Spleen (tissue), 11 donors: Measurements from ENCODE around the gene GPD2. TPM values are rescaled to one million over a fixed set of nuclear protein-coding genes. Genes with fewer than 3 reads are reported as not detected.

Experiments
- DNase-seq: peaks from one replicate; pipeline ENCODE4 v3.0.0-alpha.2; 2020
- H3K27ac ChIP-seq, 8 donors: fragments of 200-600 bp; sonication (generic) in 7 of 8; 1 replicate in 4 of 8; 2 replicates in 4 of 8; pipeline versions ENCODE4 v1.5.0 to v1.8.0; 2016 to 2021; ENCODE audit warnings: inconsistent platforms in 4 of 8, mild to moderate bottlenecking in 4 of 8, moderate library complexity in 1 of 8
- H3K27me3 ChIP-seq, 7 donors: fragments of 200-600 bp; sonication (generic) in 6 of 7; replicated peaks in 1 of 7; 1 replicate in 4 of 7; 2 replicates in 3 of 7; pipeline versions ENCODE4 v1.5.0 to v1.8.0; 2016 to 2021; ENCODE audit warnings: inconsistent platforms in 3 of 7, mild to moderate bottlenecking in 1 of 7
- H3K36me3 ChIP-seq, 6 donors: fragments of 200-600 bp; sonication (generic) in 5 of 6; 1 replicate in 4 of 6; 2 replicates in 2 of 6; pipeline versions ENCODE4 v1.5.0 to v1.8.0; 2016 to 2021; ENCODE audit warnings: inconsistent platforms in 2 of 6
- H3K4me1 ChIP-seq, 6 donors: fragments of 200-600 bp; sonication (generic) in 5 of 6; 1 replicate in 3 of 6; 2 replicates in 3 of 6; pipeline versions ENCODE4 v1.5.0 to v1.8.0; 2016 to 2021; ENCODE audit warnings: inconsistent platforms in 3 of 6
- H3K4me3 ChIP-seq, 8 donors: fragments of 200-600 bp; sonication (generic) in 7 of 8; 1 replicate in 4 of 8; 2 replicates in 4 of 8; pipeline versions ENCODE4 v1.5.0 to v1.8.0; 2016 to 2021; ENCODE audit warnings: inconsistent platforms in 4 of 8, mild to moderate bottlenecking in 4 of 8, moderate library complexity in 2 of 8
- H3K9me3 ChIP-seq, 8 donors: fragments of 200-600 bp; sonication (generic) in 7 of 8; 1 replicate in 4 of 8; 2 replicates in 4 of 8; pipeline versions ENCODE4 v1.5.0 to v1.8.0; 2016 to 2021; ENCODE audit warnings: inconsistent platforms in 4 of 8
- POLR2A ChIP-seq, 3 donors: fragments of 450-650 bp; IDR thresholded peaks; one replicate each; pipeline ENCODE4 v1.5.1; 2017; ENCODE audit warnings: antibody characterized with exemption in 3 of 3, mild to moderate bottlenecking in 1 of 3
- POLR2AphosphoS5 ChIP-seq, 3 donors: sonication (generic); formaldehyde crosslinking; IDR thresholded peaks; one replicate each; pipeline ENCODE4 v1.5.1; 2017; ENCODE audit warnings: antibody characterized with exemption in 3 of 3
- WGBS, 5 donors: extraction: QIAGEN DNeasy Blood & Tissue Kit in 3 of 5; methylation state at CpG; one replicate each; pipeline versions ENCODE4 v1.1.5 to v1.1.7; 2013 to 2018; 5-methylcytosine and 5-hydroxymethylcytosine counted together
- intact Hi-C: fragments of 100-400 bp; cut with DNase I; formaldehyde crosslinking; loops from one replicate; pipeline ENCODE4 v1.15.0; 2023; ENCODE audit warnings: low total_unique reads
- polyA plus RNA-seq, 3 donors: library from polyadenylated mRNA; stranded (reverse); fragments of 200-250 nt; gene quantifications; one replicate each; pipeline ENCODE4 v1.2.1, GENCODE V29; 2013
- total RNA-seq, 7 donors: library from RNA; depleted of rRNA in 3 of 7; stranded (reverse); fragments of >200 nt in 3 of 7; fragmentation: NEBNext Ultra II Directional in 4 of 7; extraction: Animal tissue kit (Norgen Biotek cat#: 25700) in 4 of 7; gene quantifications; one replicate each; pipeline versions ENCODE4 v1.1.0 to v1.2.1, GENCODE V29; 2016 to 2021
- TF ChIP-seq, protein P1 (sequence below), 11 experiments: fragments of 200-600 bp in 7 of 11; fragments of 450-650 bp in 4 of 11; sonication (generic) in 4 of 11; IDR thresholded peaks in 8 of 11; conservative IDR thresholded peaks in 3 of 11; 1 replicate in 7 of 11; 2 replicates in 4 of 11; pipeline versions ENCODE4 v1.4.0 to v1.8.0; 2016 to 2021; ENCODE audit warnings: antibody characterized with exemption in 11 of 11, inconsistent platforms in 4 of 11, mild to moderate bottlenecking in 1 of 11
- donor health status: healthy with polysubstance abuse.
- donor health status: DM: no; HTN: no; CAD: no; lungs with moderate emphysema.
- donor health status: DM: no; HTN: no; CAD: no.
- donor health status: Bipolar disorder and iron deficiency.
- donor health status: healthy.
- donor health status: DM: no; HTN: no; CAD: no.
- donor health status: DM: yes; HTN: yes; CAD: no.

The GPD2 gene
- total and polyA plus RNA-seq, 10 donors = 3.5 to 74.9 (median 28.8) TPM

GRCh38 chr2:156483741-156484173 lies 47.6 kb downstream of the GPD2 start:
- Histone ChIP-seq H3K9me3 (no peaks in the 10 kb centered on the region), H3K27me3 (no peaks in the 10 kb centered on the region), H3K36me3 (peaks cover 0 to 29% (median 0%) of the 10 kb centered on the region in 6 donors), H3K27ac (no peak overlapping the region), H3K4me3 (no peak overlapping the region), H3K4me1 (peaks cover 0 to 16% (median 0%) of the 10 kb centered on the region in 6 donors)
- 56 to 65% (median 59%) methylated on average over 3 of the region's 3 CpGs for WGBS, 5 donors
- intact Hi-C loops = no loop called here
- DNase-seq = no peak
- TF ChIP-seq, protein P1, sequence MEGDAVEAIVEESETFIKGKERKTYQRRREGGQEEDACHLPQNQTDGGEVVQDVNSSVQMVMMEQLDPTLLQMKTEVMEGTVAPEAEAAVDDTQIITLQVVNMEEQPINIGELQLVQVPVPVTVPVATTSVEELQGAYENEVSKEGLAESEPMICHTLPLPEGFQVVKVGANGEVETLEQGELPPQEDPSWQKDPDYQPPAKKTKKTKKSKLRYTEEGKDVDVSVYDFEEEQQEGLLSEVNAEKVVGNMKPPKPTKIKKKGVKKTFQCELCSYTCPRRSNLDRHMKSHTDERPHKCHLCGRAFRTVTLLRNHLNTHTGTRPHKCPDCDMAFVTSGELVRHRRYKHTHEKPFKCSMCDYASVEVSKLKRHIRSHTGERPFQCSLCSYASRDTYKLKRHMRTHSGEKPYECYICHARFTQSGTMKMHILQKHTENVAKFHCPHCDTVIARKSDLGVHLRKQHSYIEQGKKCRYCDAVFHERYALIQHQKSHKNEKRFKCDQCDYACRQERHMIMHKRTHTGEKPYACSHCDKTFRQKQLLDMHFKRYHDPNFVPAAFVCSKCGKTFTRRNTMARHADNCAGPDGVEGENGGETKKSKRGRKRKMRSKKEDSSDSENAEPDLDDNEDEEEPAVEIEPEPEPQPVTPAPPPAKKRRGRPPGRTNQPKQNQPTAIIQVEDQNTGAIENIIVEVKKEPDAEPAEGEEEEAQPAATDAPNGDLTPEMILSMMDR (IDR thresholded peaks at IDR 0.05 in 8 of 11, conservative IDR thresholded peaks at IDR 0.05 in 3 of 11) = no peak
- TF ChIP-seq POLR2AphosphoS5 (IDR thresholded peaks at IDR 0.05) = no peak
- no peak for TF ChIP-seq POLR2A (IDR thresholded peaks at IDR 0.05)

- 77 to 84% (median 81%) methylated on average over 4 of the region's 4 CpGs for WGBS, 5 donors
- intact Hi-C loops = no loop called here
- H3K36me3 ChIP-seq = peaks cover 0 to 11% (median 0%) of the 10 kb centered on the region in 6 donors
These were observed 50.0 kb downstream of the GPD2 start for GRCh38 chr2:156486147-156486546.

GRCh38 chr2:156486614-156487013 lies 50.4 kb downstream of the GPD2 start:
- H3K36me3 ChIP-seq = peaks cover 0 to 8% (median 0%) of the 10 kb centered on the region in 6 donors
- DNase-seq = no peak
- no peaks in the 10 kb centered on the region for H3K9me3 ChIP-seq
- intact Hi-C loops = no loop called here
- TF ChIP-seq, protein P1 (IDR thresholded peaks at IDR 0.05 in 8 of 11, conservative IDR thresholded peaks at IDR 0.05 in 3 of 11) = no peak
- TF ChIP-seq POLR2AphosphoS5 (IDR thresholded peaks at IDR 0.05) = no peak
- TF ChIP-seq POLR2A (IDR thresholded peaks at IDR 0.05) = no peak
- peaks cover 0 to 28% (median 3%) of the 10 kb centered on the region in 6 donors for H3K4me1 ChIP-seq
- H3K4me3 ChIP-seq = no peak overlapping the region
- no peaks in the 10 kb centered on the region for H3K27me3 ChIP-seq
- no peak overlapping the region for H3K27ac ChIP-seq
- 96 to 98% (median 98%) methylated on average over 2 of the region's 2 CpGs for WGBS, 5 donors

More at GRCh38 chr2:156486147-156486546, 50.0 kb downstream of the GPD2 start:
- H3K27ac ChIP-seq = no peak overlapping the region
- no peaks in the 10 kb centered on the region for H3K27me3 ChIP-seq
- no peak for TF ChIP-seq POLR2A (IDR thresholded peaks at IDR 0.05)
- no peak for TF ChIP-seq POLR2AphosphoS5 (IDR thresholded peaks at IDR 0.05)
- TF ChIP-seq, protein P1 (IDR thresholded peaks at IDR 0.05 in 8 of 11, conservative IDR thresholded peaks at IDR 0.05 in 3 of 11) = no peak
- DNase-seq = no peak
- no peak overlapping the region for H3K4me3 ChIP-seq
- H3K4me1 ChIP-seq = peaks cover 0 to 28% (median 3%) of the 10 kb centered on the region in 6 donors
- no peaks in the 10 kb centered on the region for H3K9me3 ChIP-seq

- TF ChIP-seq, protein P1 (IDR thresholded peaks at IDR 0.05 in 8 of 11, conservative IDR thresholded peaks at IDR 0.05 in 3 of 11) = no peak
- no peak for TF ChIP-seq POLR2A (IDR thresholded peaks at IDR 0.05)
- TF ChIP-seq POLR2AphosphoS5 (IDR thresholded peaks at IDR 0.05) = no peak
- no peaks in the 10 kb centered on the region for H3K9me3 ChIP-seq
- H3K36me3 ChIP-seq = peaks cover 0 to 6% (median 0%) of the 10 kb centered on the region in 6 donors
- peaks cover 0 to 17% (median 0%) of the 10 kb centered on the region in 6 donors for H3K4me1 ChIP-seq
- no peak overlapping the region for H3K27ac ChIP-seq
- no peak for DNase-seq
- no peaks in the 10 kb centered on the region for H3K27me3 ChIP-seq
- intact Hi-C loops = no loop called here
- H3K4me3 ChIP-seq = no peak overlapping the region
- WGBS, 5 donors = 74 to 86% (median 81%) methylated on average over 1 of the region's 1 CpG
These were observed 53.0 kb downstream of the GPD2 start for GRCh38 chr2:156489195-156489594.
